Measurements from ENCODE around the gene HLCS.
A peak's percentile ranks its signal among the peaks of the same experiment; 100 is the strongest.

The HLCS gene

DNA sequence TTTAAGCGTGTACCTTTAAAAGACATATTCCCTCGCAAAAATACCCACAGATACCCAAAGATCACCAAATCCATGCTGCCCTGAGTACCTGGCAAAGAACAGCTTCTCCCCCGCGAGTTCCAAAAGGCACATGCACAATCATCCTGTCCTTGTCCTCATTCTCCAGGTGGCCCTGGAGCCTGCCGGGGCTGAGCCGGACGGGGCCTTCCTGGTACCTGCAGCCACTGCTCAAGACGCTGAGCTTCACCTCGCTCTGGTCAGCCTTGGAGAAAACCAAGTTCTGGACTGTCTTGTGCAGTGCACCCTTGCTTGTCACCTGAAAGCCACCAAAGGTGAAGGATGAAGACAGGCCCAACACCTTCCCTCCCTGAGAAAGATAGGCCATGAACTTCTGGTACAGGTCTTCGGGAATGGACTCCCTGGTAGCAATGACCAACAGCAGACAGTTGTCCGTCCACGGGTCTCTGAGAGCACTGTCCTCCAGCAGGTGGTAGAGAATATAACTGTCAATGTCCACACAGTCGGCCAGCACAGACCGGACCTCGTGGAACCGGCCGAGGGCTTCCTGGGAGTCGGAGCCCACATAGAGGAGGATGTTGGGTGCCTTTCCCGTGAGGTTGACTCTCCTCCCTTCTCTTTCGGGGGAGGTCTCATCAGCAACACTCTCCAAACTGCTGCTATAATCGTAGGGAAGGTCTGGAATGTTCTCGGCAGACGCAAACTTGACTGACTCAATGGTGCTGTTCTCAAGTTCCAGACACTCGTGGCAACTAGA is 29.9 kb downstream of the HLCS start:
- Histone ChIP-seq H3K4me3 (ENCODE audit: control insufficient read depth in 1 of 7, extremely low read depth in 1 of 7, insufficient read depth in 4 of 7, low read depth in 2 of 7, low read length in 6 of 7) (no peak overlapping the region), H3K36me3 (ENCODE audit: control insufficient read depth in 4 of 4, insufficient read depth in 4 of 4, low read length in 3 of 4) (peaks cover 0 to 21% (median 8%) of the 10 kb centered on the region in 4 experiments), H3K27me3 (replicated peaks in 2 of 5; ENCODE audit: control insufficient read depth in 4 of 5, insufficient read depth in 5 of 5, low read length in 4 of 5) (no peaks in the 10 kb centered on the region), H3K27ac (ENCODE audit: insufficient read depth in 1 of 2, low read depth in 1 of 2, low read length in 2 of 2, poor library complexity in 1 of 2, severe bottlenecking in 2 of 2) (no peak overlapping the region), H3K4me1 (ENCODE audit: control extremely low read depth in 1 of 4, control insufficient read depth in 4 of 4, insufficient read depth in 4 of 4, low read length in 3 of 4) (peaks cover 0 to 13% (median 2%) of the 10 kb centered on the region in 4 experiments), H3K9me3 (ENCODE audit: control extremely low read depth in 1 of 5, control insufficient read depth in 4 of 5, insufficient read depth in 2 of 5, low read depth in 1 of 5, low read length in 4 of 5) (no peaks in the 10 kb centered on the region)
- ChIA-PET CTCF (interaction anchor here (0.8 to 2.6 kb wide), 4 partner anchors 11 to 186 kb away, joined by 3 to 12 read pairs (median 3); no protein-coding TSS in a partner anchor), POLR2A (no interaction called here)
- DNase-seq = no peak
- 97% methylated on average over 21 of the region's 24 CpGs for WGBS (ENCODE audit: insufficient coverage)

DNA sequence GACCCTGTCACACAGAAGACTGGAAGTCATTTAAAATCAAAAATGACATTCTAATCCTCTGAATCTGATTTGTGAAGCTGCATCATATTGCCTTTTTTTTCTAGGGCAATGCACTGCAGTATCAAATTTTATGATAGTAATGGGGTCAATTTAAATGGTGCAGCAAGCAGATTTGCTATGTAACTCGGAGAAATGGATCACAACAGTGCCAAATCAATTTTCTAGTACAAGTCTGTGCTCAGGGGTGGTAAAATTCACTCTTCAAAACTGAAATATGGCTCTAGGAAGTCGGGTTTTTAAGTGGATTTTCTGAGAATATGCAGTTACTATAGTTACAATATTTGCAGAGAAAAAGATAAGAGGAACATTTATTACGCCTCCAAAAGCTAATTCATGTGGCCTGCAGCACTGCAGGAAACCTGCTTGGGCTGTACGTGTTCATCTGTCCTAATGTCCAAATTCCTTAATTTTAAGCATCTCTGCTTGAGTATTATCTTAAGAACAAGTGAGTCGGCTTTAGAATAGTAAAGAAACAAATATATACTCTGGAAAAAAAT is 31.5 kb downstream of the HLCS start:
- CTCF ChIA-PET = interaction anchor here (1.0 to 2.6 kb wide), 3 partner anchors 10 to 187 kb away, joined by 3 to 12 read pairs (median 7); no protein-coding TSS in a partner anchor
- Histone ChIP-seq H3K4me3 (ENCODE audit: control insufficient read depth in 1 of 7, extremely low read depth in 1 of 7, insufficient read depth in 4 of 7, low read depth in 2 of 7, low read length in 6 of 7) (no peak overlapping the region), H3K4me1 (ENCODE audit: control extremely low read depth in 1 of 4, control insufficient read depth in 4 of 4, insufficient read depth in 4 of 4, low read length in 3 of 4) (peaks cover 0 to 13% (median 2%) of the 10 kb centered on the region in 4 experiments), H3K9me3 (ENCODE audit: control extremely low read depth in 1 of 5, control insufficient read depth in 4 of 5, insufficient read depth in 2 of 5, low read depth in 1 of 5, low read length in 4 of 5) (no peaks in the 10 kb centered on the region), H3K27ac (ENCODE audit: insufficient read depth in 1 of 2, low read depth in 1 of 2, low read length in 2 of 2, poor library complexity in 1 of 2, severe bottlenecking in 2 of 2) (peak overlapping the region in 1 of 2 experiments; percentile 18), H3K36me3 (ENCODE audit: control insufficient read depth in 4 of 4, insufficient read depth in 4 of 4, low read length in 3 of 4) (peaks cover 0 to 21% (median 10%) of the 10 kb centered on the region in 4 experiments), H3K27me3 (replicated peaks in 2 of 5; ENCODE audit: control insufficient read depth in 4 of 5, insufficient read depth in 5 of 5, low read length in 4 of 5) (no peaks in the 10 kb centered on the region)
- peak in 2 of 3 donors; percentile 13 to 41 for DNase-seq
- POLR2A ChIA-PET = no interaction called here
- WGBS (ENCODE audit: insufficient coverage) = 0% methylated on average over 1 of the region's 5 CpGs

DNA sequence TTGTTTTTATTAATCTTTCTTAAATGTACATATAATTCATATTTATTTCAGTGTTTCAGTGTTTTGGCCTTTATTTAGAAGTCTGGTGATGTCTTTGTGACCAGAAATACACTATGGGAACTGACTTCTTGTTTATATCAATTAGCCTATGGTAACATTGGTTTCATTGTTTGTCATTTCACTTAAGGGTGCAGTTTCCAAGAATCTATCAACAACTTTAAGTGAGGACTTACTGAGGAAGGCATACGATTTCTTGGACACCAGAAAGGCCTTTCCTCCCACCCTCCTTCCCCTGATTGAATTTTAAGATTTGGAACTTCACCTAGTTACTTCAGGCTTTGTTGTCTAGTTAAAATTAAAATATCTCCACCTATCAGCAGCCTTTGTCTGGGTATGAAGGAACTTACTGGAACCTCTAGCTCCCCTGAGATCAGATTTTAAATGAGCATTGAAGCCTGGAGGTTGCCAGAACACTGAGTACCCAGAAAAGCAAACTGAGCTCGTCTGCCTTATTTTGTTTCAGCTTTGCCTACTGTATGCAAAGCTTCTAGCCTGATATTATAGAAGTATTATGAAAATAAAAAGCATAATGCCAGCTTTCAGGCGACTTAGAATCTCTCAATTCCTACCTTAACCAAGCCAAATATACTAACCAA is 34.2 kb downstream of the HLCS start:
- no CpG with 5 or more reads among the region's 3 CpGs for WGBS (ENCODE audit: insufficient coverage)
- Histone ChIP-seq H3K36me3 (ENCODE audit: control insufficient read depth in 4 of 4, insufficient read depth in 4 of 4, low read length in 3 of 4) (peaks cover 0 to 21% (median 12%) of the 10 kb centered on the region in 4 experiments), H3K27ac (ENCODE audit: insufficient read depth in 1 of 2, low read depth in 1 of 2, low read length in 2 of 2, poor library complexity in 1 of 2, severe bottlenecking in 2 of 2) (no peak overlapping the region), H3K9me3 (ENCODE audit: control extremely low read depth in 1 of 5, control insufficient read depth in 4 of 5, insufficient read depth in 2 of 5, low read depth in 1 of 5, low read length in 4 of 5) (no peaks in the 10 kb centered on the region), H3K27me3 (replicated peaks in 2 of 5; ENCODE audit: control insufficient read depth in 4 of 5, insufficient read depth in 5 of 5, low read length in 4 of 5) (no peaks in the 10 kb centered on the region), H3K4me3 (ENCODE audit: control insufficient read depth in 1 of 7, extremely low read depth in 1 of 7, insufficient read depth in 4 of 7, low read depth in 2 of 7, low read length in 6 of 7) (no peak overlapping the region), H3K4me1 (ENCODE audit: control extremely low read depth in 1 of 4, control insufficient read depth in 4 of 4, insufficient read depth in 4 of 4, low read length in 3 of 4) (peaks cover 0 to 13% (median 2%) of the 10 kb centered on the region in 4 experiments)
- no peak for DNase-seq
- CTCF ChIA-PET = interaction anchor here (1.2 kb wide), 2 partner anchors 9 to 28 kb away, joined by 3 read pairs; no protein-coding TSS in a partner anchor
- POLR2A ChIA-PET = no interaction called here

DNA sequence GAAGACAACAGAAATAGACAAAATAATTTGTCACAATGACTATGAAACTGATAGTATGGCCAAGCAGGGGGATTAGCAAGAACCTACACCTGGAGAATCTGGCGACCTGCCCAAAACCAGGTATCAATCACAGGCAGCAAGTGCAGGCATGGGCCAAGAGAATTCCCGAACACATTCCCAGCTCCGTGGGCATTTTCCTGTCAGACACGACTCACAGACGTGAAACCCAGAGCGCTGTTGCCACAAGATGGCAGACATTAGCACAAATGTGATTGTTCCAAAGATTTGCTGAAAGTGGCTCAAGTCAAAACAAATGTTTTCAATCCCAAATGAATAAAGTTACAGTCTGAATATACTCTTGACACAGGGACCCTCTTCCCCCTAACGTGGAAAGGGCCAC is 36.8 kb downstream of the HLCS start:
- DNase-seq = no peak
- Histone ChIP-seq H3K36me3 (ENCODE audit: control insufficient read depth in 4 of 4, insufficient read depth in 4 of 4, low read length in 3 of 4) (peaks cover 0 to 14% (median 9%) of the 10 kb centered on the region in 4 experiments), H3K4me1 (ENCODE audit: control extremely low read depth in 1 of 4, control insufficient read depth in 4 of 4, insufficient read depth in 4 of 4, low read length in 3 of 4) (peaks cover 0 to 6% (median 0%) of the 10 kb centered on the region in 4 experiments), H3K9me3 (ENCODE audit: control extremely low read depth in 1 of 5, control insufficient read depth in 4 of 5, insufficient read depth in 2 of 5, low read depth in 1 of 5, low read length in 4 of 5) (no peaks in the 10 kb centered on the region), H3K27me3 (replicated peaks in 2 of 5; ENCODE audit: control insufficient read depth in 4 of 5, insufficient read depth in 5 of 5, low read length in 4 of 5) (no peaks in the 10 kb centered on the region), H3K4me3 (ENCODE audit: control insufficient read depth in 1 of 7, extremely low read depth in 1 of 7, insufficient read depth in 4 of 7, low read depth in 2 of 7, low read length in 6 of 7) (no peak overlapping the region), H3K27ac (ENCODE audit: insufficient read depth in 1 of 2, low read depth in 1 of 2, low read length in 2 of 2, poor library complexity in 1 of 2, severe bottlenecking in 2 of 2) (no peak overlapping the region)
- WGBS (ENCODE audit: insufficient coverage) = 86% methylated on average over 4 of the region's 7 CpGs
- ChIA-PET CTCF (interaction anchor here (1.1 to 3.2 kb wide), 4 partner anchors 12 to 424 kb away, joined by 3 to 14 read pairs (median 4); no protein-coding TSS in a partner anchor), POLR2A (no interaction called here)

DNA sequence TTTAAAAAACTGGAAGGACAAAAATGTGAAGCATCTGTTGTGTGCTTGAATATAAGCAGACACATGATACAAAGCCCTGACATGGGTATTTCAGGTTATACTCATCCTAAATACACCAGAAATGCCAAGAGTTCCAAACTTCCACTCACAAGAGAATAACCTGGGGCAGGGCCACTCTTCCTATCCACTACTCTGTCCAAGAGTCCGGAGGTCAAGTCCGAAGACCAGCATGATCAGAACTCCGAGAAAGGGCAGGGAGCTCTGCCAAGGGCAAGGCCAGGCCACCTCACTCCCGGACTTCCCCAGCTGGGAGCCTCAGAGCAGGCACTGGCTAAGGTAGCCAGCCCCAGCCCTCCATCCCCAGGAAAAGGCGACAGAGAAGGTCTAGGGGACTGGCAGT is 37.5 kb downstream of the HLCS start:
- H3K36me3 ChIP-seq (ENCODE audit: control insufficient read depth in 4 of 4, insufficient read depth in 4 of 4, low read length in 3 of 4) = peaks cover 0 to 14% (median 8%) of the 10 kb centered on the region in 4 experiments
- POLR2A ChIA-PET = interaction anchor here (0.6 kb wide), 1 partner anchor 201 kb away, joined by 3 read pairs; no protein-coding TSS in a partner anchor
- no peak overlapping the region for H3K27ac ChIP-seq (ENCODE audit: insufficient read depth in 1 of 2, low read depth in 1 of 2, low read length in 2 of 2, poor library complexity in 1 of 2, severe bottlenecking in 2 of 2)
- DNase-seq = no peak
- H3K4me3 ChIP-seq (ENCODE audit: control insufficient read depth in 1 of 7, extremely low read depth in 1 of 7, insufficient read depth in 4 of 7, low read depth in 2 of 7, low read length in 6 of 7) = no peak overlapping the region
- CTCF ChIA-PET = interaction anchor here (1.1 to 3.2 kb wide), 5 partner anchors 11 to 425 kb away, joined by 3 to 14 read pairs (median 5); no protein-coding TSS in a partner anchor
- 100% methylated on average over 4 of the region's 5 CpGs for WGBS (ENCODE audit: insufficient coverage)
- peaks cover 0 to 3% (median 0%) of the 10 kb centered on the region in 4 experiments for H3K4me1 ChIP-seq (ENCODE audit: control extremely low read depth in 1 of 4, control insufficient read depth in 4 of 4, insufficient read depth in 4 of 4, low read length in 3 of 4)
- no peaks in the 10 kb centered on the region for H3K27me3 ChIP-seq (replicated peaks in 2 of 5; ENCODE audit: control insufficient read depth in 4 of 5, insufficient read depth in 5 of 5, low read length in 4 of 5)
- H3K9me3 ChIP-seq (ENCODE audit: control extremely low read depth in 1 of 5, control insufficient read depth in 4 of 5, insufficient read depth in 2 of 5, low read depth in 1 of 5, low read length in 4 of 5) = no peaks in the 10 kb centered on the region

DNA sequence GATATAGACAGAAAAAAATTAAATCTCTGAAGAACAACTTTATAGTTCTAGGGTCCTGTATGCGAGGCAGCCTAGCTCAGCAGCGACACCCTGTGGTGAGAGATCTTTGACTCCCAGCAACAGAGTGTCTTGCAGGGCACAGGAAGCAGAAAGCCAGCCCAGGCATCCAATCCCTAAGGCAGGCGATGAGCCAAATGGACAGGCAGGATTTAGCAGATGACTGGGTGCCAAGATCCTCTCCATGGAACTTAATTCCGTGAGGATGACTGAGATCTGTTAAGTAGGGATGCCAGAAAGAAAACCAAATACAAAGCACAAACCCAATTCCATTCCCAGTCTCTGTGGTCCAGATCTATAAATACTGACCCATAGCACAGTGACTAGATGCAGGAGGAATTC is 38.8 kb downstream of the HLCS start:
- no peaks in the 10 kb centered on the region for H3K4me1 ChIP-seq (ENCODE audit: control extremely low read depth in 1 of 4, control insufficient read depth in 4 of 4, insufficient read depth in 4 of 4, low read length in 3 of 4)
- H3K27ac ChIP-seq (ENCODE audit: insufficient read depth in 1 of 2, low read depth in 1 of 2, low read length in 2 of 2, poor library complexity in 1 of 2, severe bottlenecking in 2 of 2) = no peak overlapping the region

More for the DNA sequence above, 38.8 kb downstream of the HLCS start:
- WGBS (ENCODE audit: insufficient coverage) = 38% methylated on average over 2 of the region's 4 CpGs
- CTCF ChIA-PET = interaction anchor here (0.7 to 3.2 kb wide), 9 partner anchors 11 to 428 kb away, joined by 3 to 14 read pairs (median 3); no protein-coding TSS in a partner anchor
- H3K27me3 ChIP-seq (replicated peaks in 2 of 5; ENCODE audit: control insufficient read depth in 4 of 5, insufficient read depth in 5 of 5, low read length in 4 of 5) = no peaks in the 10 kb centered on the region
- DNase-seq = peak; percentile 60 to 79 (median 67)
- H3K4me3 ChIP-seq (ENCODE audit: control insufficient read depth in 1 of 7, extremely low read depth in 1 of 7, insufficient read depth in 4 of 7, low read depth in 2 of 7, low read length in 6 of 7) = no peak overlapping the region
- POLR2A ChIA-PET = no interaction called here
- peaks cover 0 to 14% (median 4%) of the 10 kb centered on the region in 4 experiments for H3K36me3 ChIP-seq (ENCODE audit: control insufficient read depth in 4 of 4, insufficient read depth in 4 of 4, low read length in 3 of 4)
- no peaks in the 10 kb centered on the region for H3K9me3 ChIP-seq (ENCODE audit: control extremely low read depth in 1 of 5, control insufficient read depth in 4 of 5, insufficient read depth in 2 of 5, low read depth in 1 of 5, low read length in 4 of 5)
